ENCODE results near the gene E2F4.

GRCh38 chr16:67166110-67166547 is 25.8 kb upstream of the E2F4 start:
- TF ChIP-seq CTCF (conservative IDR thresholded peaks at IDR 0.05 in 1 of 2, IDR thresholded peaks at IDR 0.05 in 1 of 2; ENCODE audit: low read depth in 1 of 2, low read length in 2 of 2) (no peak), EZH2 (IDR thresholded peaks at IDR 0.05; ENCODE audit: low read length, missing control alignments) (peak; percentile 12)
